ENCODE measurements around the gene PHOX2B. TPM values are rescaled to one million over a fixed set of nuclear protein-coding genes. Genes with fewer than 3 reads are reported as not detected.

PHOX2B gene
- total RNA-seq = not detected in 2 replicates

GRCh38 chr4:41748571-41749475, at the start of gene PHOX2B:
Gene PHOX2B, minus strand, starts transcription at chr4:41748725. Its CDS starts 115 bp downstream, at chr4:41748610.

Other genes starting within 250 kb of the PHOX2B start
- gene LIMCH1, start 210.6 kb downstream of the PHOX2B start, total RNA-seq = 35.9 and 58.1 TPM in 2 replicates
- 39.9 and 41.5 TPM in 2 replicates for gene TMEM33, start 186.7 kb upstream of the PHOX2B start, total RNA-seq
- 0.06 and 0.13 TPM in 2 replicates for gene DCAF4L1, start 233.0 kb upstream of the PHOX2B start, total RNA-seq
- gene SLC30A9, start 241.8 kb upstream of the PHOX2B start, total RNA-seq = 65.5 and 73.8 TPM in 2 replicates